A673 (cell line): ENCODE results near the gene HGF.

Source experiments
- CTCF ChIP-seq: fragments of 300-800, 200-600 bp; sonication (generic); conservative IDR thresholded peaks from 2 replicates; pipeline ENCODE4 v1.5.1; 2017; ENCODE audit warnings: low read depth, mild to moderate bottlenecking, antibody characterized with exemption, low read length, moderate library complexity, mixed read lengths
- EZH2 ChIP-seq: fragments of 200-600 bp; sonication (generic); IDR thresholded peaks from 2 replicates; pipeline ENCODE4 v1.6.1; 2017; ENCODE audit warnings: borderline replicate concordance, low read depth, mild to moderate bottlenecking, mixed read lengths, antibody characterized with exemption, low read length; ENCODE audit not compliant: poor library complexity, severe bottlenecking

DNA sequence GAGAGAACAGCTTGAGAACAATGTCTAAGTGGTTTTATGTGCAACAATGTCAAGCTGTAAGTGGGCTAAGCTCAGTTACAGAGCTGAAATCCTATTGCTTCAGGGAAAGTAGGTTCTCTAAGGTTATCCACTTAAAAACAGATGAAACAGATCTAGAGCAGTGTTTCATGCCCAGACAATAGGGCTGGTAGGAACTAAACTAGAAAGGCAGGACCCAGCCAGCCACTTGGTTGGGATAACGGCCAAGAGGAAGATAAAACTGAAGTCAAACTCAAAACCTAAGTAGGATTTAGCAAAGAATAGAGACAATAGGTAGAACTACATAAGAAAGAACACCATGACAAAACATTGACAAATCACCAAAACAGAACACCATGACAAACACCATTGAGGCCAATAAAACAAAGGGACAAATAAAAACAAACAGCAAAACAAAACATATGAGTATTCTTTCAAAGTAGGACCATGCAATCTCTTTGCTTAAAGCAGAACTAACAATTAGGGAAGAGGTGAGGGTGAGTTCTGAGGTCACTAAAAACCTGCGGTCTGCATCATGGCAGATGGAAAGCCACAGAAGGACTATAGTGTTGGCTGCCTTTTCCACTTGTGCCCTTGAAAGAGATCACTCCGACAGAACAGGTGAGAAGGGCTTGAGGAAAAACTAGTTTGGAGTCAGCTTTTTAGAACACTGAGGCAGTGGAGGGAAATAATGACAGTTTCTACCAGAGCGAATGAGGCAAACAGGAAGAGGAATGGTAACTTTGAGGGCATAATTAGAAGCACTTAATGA, 81.0 kb downstream of the HGF start:
- TF ChIP-seq CTCF (no peak), EZH2 (no peak)
